GM19239 (cell line): ENCODE results near the gene ZNF609.
A peak's percentile ranks its signal among the peaks of the same experiment; 100 is the strongest.
"Not testable (repeated sequence)": the region's sequence is repeated elsewhere in the genome, so short reads cannot be mapped to it uniquely, and the experiment has no call there.

ENCODE experiments used
- DNase-seq: peaks from one replicate; pipeline ENCODE4 v3.0.0; 2011; ENCODE audit warnings: low spot score; ENCODE audit not compliant: insufficient read length
- FAIRE-seq: peaks from 2 replicates; lab custom pipeline; 2011; peaks lifted over from hg19 to GRCh38; lab: Jason Lieb, UNC

Gene ZNF609

GRCh38 chr15:64568765-64569164 is 108.4 kb downstream of the ZNF609 start:
- no peak for DNase-seq
- peak; percentile 76 for FAIRE-seq

DNA sequence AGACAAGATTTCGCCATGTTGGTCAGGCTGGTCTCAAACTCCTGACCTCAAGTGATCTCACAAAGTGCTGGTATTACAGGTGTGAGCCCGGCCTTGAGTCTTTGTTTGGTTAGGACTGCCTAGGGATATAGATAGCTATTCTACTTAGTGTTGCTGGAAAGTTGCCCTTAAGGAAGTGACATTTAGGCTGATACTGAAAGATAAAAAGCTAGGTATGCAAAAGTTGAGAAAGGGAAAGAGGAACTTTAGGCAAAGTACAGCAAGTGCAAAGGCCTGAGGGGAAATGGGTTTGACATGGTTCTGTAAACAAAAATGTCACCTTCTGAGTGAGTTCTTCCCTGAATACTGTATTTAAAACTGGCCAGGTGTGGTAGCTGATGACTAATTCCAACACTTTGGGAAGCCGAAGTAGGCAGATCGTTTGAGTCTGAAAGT is 111.5 kb downstream of the ZNF609 start:
- DNase-seq (peak; percentile 15), FAIRE-seq (peak; percentile 98)

GRCh38 chr15:64572856-64573255 is 112.5 kb downstream of the ZNF609 start:
- DNase-seq (no peak), FAIRE-seq (no peak)

DNA sequence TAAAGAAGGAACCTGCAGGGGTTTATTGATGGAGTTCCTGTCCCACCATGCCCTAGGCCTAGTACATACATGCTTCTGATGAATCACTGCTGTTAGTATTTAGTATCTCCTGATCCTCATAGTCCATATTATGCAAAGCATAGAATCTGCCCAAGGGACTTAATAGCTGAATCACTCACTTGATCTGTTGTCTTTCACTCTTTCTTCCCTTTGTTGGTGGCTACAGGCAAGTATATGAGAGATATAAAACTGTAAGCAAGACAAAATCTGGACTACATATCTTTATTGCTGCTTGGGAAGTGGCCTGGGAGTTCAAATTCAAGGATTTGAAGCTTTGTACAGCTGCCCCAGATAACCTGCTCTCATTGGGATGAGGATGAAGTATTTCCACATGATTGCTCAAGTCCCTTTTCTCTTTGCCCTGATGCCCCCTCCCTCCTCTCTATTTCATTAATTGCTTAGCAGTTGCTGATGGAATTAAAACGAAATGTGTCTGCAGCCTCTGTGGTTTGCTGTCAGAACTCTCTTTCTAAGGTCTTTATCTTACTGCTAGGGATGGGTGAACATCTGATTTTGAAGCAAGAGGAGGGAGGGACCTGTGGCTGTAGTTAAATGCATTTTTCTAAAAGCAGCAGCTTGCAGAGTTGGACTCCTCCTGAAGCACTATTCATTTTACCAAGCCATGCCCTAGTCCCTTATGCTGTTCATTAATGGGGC is 114.1 kb downstream of the ZNF609 start:
- FAIRE-seq (peak; percentile 77), DNase-seq (no peak)

DNA sequence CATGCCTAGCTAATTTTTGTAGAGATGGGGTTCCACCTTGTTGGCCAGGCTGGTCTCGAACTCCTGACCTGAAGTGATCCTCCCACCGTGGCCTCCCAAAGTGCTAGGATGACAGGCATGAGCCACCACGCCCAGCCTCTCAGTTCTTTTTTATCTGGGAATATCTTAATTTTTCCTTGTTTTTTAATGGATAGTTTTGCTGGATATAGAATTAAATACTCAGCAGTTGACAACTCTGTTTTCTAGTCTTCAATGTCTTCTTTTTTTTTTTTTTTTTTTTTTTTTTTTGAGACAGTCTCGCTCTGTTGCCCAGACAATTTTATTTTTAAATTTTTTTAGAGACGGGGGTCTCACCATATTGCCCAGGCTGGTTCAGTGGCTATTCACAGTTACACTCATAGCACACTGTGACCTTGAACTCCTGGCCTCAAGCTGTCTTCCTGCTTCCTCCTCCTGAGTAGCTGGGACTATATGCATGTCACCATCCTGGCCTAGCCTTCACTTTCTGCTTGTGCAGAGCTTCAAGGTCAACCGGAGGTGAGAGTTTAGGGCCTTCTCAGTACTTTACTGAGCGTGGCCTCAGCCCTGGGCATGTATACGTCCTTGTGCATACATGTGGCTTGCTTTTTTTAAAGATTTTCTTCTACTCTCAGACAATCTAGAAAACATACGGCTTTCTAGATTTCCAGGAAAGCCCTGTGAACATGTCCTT is 120.5 kb downstream of the ZNF609 start:
- FAIRE-seq, result no peak
- no peak for DNase-seq

- no peak for FAIRE-seq
- no peak for DNase-seq
These were observed 121.0 kb downstream of the ZNF609 start for GRCh38 chr15:64581408-64581761.

DNA sequence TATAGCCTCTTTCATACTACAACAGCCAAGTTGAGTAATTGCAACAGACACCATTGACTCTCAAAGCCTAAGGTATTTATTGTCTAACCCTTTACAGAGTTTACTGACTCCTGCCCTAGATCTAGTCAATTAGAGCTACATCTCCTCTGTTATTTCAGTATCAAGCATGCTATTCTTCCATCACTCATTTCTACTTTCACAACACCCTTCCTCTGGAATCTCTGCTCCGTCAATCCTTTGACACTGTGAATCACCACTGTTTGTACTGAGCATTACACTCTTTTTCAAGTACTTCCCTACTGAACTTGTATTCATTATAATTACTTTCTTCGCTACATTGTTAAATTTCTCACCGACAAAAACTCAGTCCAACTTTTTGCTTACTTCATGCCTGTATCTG is 121.8 kb downstream of the ZNF609 start:
- FAIRE-seq (no peak), DNase-seq (no peak)

GRCh38 chr15:64583519-64583918 is 123.1 kb downstream of the ZNF609 start:
- no peak for DNase-seq
- FAIRE-seq, result no peak

GRCh38 chr15:64583983-64584382 is 123.6 kb downstream of the ZNF609 start:
- no peak for FAIRE-seq
- DNase-seq, result no peak

DNA sequence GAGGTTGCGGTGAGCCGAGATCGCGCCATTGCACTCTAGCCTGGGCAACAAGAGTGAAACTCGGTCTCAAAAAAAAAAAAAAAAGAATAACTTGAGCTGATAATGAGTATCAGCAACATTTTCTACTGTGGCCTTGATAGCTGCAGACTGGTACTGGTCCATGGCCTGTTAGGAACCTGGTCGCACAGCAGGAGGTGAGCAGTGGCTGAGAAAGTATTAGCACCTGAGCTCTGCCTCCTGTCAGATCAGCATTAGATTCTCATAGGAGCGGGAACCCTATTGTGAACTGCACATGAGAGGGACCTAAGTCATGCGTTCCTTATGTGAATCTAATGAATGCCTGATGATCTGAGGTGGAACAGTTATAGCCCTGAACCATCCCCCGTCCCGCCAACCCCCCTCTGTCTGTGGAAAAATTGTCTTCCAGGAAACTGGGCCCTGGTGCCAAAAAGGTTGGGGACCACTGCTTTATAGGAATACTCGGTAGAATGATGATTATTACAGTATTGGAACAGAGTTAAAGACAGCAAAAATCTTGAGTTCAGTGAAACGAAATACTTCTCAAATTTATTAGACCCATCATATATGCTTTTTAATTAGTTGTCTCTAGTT is 126.0 kb downstream of the ZNF609 start:
- no peak for DNase-seq
- no peak for FAIRE-seq

GRCh38 chr15:64586984-64587383 is 126.6 kb downstream of the ZNF609 start:
- no peak for DNase-seq
- FAIRE-seq, result no peak

- FAIRE-seq (no peak), DNase-seq (no peak)
These were observed 129.2 kb downstream of the ZNF609 start for GRCh38 chr15:64589435-64590084.

- not testable (repeated sequence) for DNase-seq, FAIRE-seq
These were observed 132.5 kb downstream of the ZNF609 start for GRCh38 chr15:64592845-64593244.

GRCh38 chr15:64596701-64597476 is 136.5 kb downstream of the ZNF609 start:
- peak; percentile 91 for FAIRE-seq
- peak; percentile 31 for DNase-seq

- no peak for FAIRE-seq
These were observed 137.1 kb downstream of the ZNF609 start for GRCh38 chr15:64597477-64597822.

GRCh38 chr15:64599226-64599625 is 138.8 kb downstream of the ZNF609 start:
- FAIRE-seq, result no peak

More at GRCh38 chr15:64597477-64597822, 137.1 kb downstream of the ZNF609 start:
- DNase-seq, result no peak

DNA sequence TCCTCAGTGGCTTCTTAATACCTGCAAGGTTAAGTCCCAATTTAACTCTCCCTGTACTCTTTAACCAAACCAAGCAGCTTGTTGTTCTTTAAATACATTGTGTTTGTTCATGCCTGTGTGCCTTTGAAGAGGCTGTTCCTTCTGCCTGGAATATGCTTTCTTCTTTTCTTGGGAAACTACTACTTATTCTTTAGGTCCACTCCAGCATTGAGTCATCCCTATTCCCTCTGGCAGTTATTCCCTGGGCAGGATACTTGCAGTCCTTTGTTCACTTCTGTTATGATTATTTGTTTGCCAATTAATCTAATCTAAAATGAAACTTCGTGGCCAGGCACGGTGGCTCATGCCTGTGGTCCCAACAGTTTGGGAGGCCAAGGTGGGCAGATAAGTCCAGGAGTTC is 139.3 kb downstream of the ZNF609 start:
- FAIRE-seq, result no peak
- DNase-seq, result no peak

More at GRCh38 chr15:64599226-64599625, 138.8 kb downstream of the ZNF609 start:
- DNase-seq, result no peak

GRCh38 chr15:64600794-64601193 is 140.4 kb downstream of the ZNF609 start:
- FAIRE-seq, result no peak

GRCh38 chr15:64604319-64604718 is 143.9 kb downstream of the ZNF609 start:
- FAIRE-seq, result no peak
- no peak for DNase-seq

More at GRCh38 chr15:64600794-64601193, 140.4 kb downstream of the ZNF609 start:
- DNase-seq, result no peak

- not testable (repeated sequence) for DNase-seq, FAIRE-seq
These were observed 147.0 kb downstream of the ZNF609 start for GRCh38 chr15:64607416-64607815.
